Neural cell (in vitro differentiated cells): ENCODE results near the gene FILIP1L.

ENCODE experiments used
- CTCF ChIP-seq: fragments of 450-650 bp; IDR thresholded peaks from 2 replicates; pipeline ENCODE4 v1.5.1; 2014; ENCODE audit warnings: antibody characterized with exemption, mild to moderate bottlenecking, moderate library complexity; ENCODE audit not compliant: poor library complexity, severe bottlenecking
- EZH2 ChIP-seq: fragments of 200-600, 300-800 bp; shearing (Covaris generic), sonication (generic); IDR thresholded peaks from 2 replicates; pipeline ENCODE4 v1.6.1; 2014; ENCODE audit warnings: antibody characterized with exemption, low read length, borderline replicate concordance, mild to moderate bottlenecking; ENCODE audit not compliant: insufficient read depth, poor library complexity, severe bottlenecking
- POLR2AphosphoS5 ChIP-seq: IDR thresholded peaks from 2 replicates; pipeline ENCODE4 v1.6.1; 2012
- RAD21 ChIP-seq: fragments of 450-650 bp; conservative IDR thresholded peaks from 2 replicates; pipeline ENCODE4 v1.6.1; 2014; ENCODE audit warnings: antibody characterized with exemption, mild to moderate bottlenecking, moderate library complexity
- REST ChIP-seq: IDR thresholded peaks from 2 replicates; pipeline ENCODE4 v1.6.1; 2012; ENCODE audit warnings: borderline replicate concordance
- TAF1 ChIP-seq: IDR thresholded peaks from 2 replicates; pipeline ENCODE4 v1.6.1; 2012; ENCODE audit warnings: low read depth

GRCh38 chr3:99874237-99875002 lies 239.9 kb downstream of the FILIP1L start:
- TF ChIP-seq CTCF (no peak), TAF1 (no peak), EZH2 (no peak), REST (no peak), POLR2AphosphoS5 (no peak), RAD21 (no peak)
